DND-41 (cell line): Measurements from ENCODE around the gene SEBOX.

ENCODE experiments used
- CTCF ChIP-seq: IDR thresholded peaks from 2 replicates; pipeline ENCODE4 v1.5.1; 2012; ENCODE audit warnings: borderline replicate concordance, low read length, moderate library complexity, mild to moderate bottlenecking; ENCODE audit not compliant: poor library complexity, severe bottlenecking; ENCODE audit errors: extremely low read depth
- EZH2 ChIP-seq: IDR thresholded peaks from 3 replicates; pipeline ENCODE4 v1.6.1; 2012; ENCODE audit warnings: borderline replicate concordance, low read depth, mild to moderate bottlenecking, moderate library complexity, low read length, inconsistent platforms; ENCODE audit not compliant: severe bottlenecking

- no peak for TF ChIP-seq EZH2
- TF ChIP-seq CTCF = no peak
Measured at GRCh38 chr17:28395968-28396367, 31.0 kb upstream of the SEBOX start.
